Left lung (tissue), 10 donors: ENCODE measurements around the gene PTPRN2. TPM values are rescaled to one million over a fixed set of nuclear protein-coding genes. Genes with fewer than 3 reads are reported as not detected.
A peak's percentile ranks its signal among the peaks of the same experiment; 100 is the strongest.

Experiments
- ATAC-seq: fragments of 200-7000 bp; cut with Tn5 transposase; one replicate; pipeline ENCODE4 v1.9.1; 2020; ENCODE audit warnings: moderate library complexity
- DNase-seq, 4 donors: peaks; one replicate each; pipeline ENCODE4 v3.0.0-alpha.2; 2013 to 2020
- H3K27ac ChIP-seq, 2 donors: fragments of 200-600 bp; sonication (generic) in 1 of 2; one replicate each; pipeline versions ENCODE4 v1.5.0 to v1.8.0; 2020 to 2021
- H3K27me3 ChIP-seq, 2 donors: fragments of 200-600 bp; sonication (generic) in 1 of 2; one replicate each; pipeline versions ENCODE4 v1.5.0 to v1.8.0; 2020 to 2021
- H3K36me3 ChIP-seq, 2 donors: fragments of 200-600 bp; sonication (generic) in 1 of 2; one replicate each; pipeline versions ENCODE4 v1.5.0 to v1.8.0; 2020 to 2021
- H3K4me1 ChIP-seq, 2 donors: fragments of 200-600 bp; one replicate each; pipeline ENCODE4 v1.8.0; 2021
- H3K4me3 ChIP-seq, 2 donors: fragments of 200-600 bp; sonication (generic) in 1 of 2; one replicate each; pipeline versions ENCODE4 v1.5.0 to v1.8.0; 2020 to 2021; ENCODE audit warnings: mild to moderate bottlenecking in 1 of 2
- H3K9me3 ChIP-seq, 2 donors: fragments of 200-600 bp; sonication (generic) in 1 of 2; one replicate each; pipeline versions ENCODE4 v1.5.0 to v1.8.0; 2020 to 2021
- intact Hi-C, 2 donors: fragments of 100-400 bp; cut with DNase I; formaldehyde crosslinking; loops; one replicate each; pipeline versions ENCODE4 v1.11.2 to v1.14.2; 2022
- polyA plus RNA-seq, 6 donors: library from polyadenylated mRNA; unstranded; fragments of 120-200 nt; gene quantifications; one replicate each; pipeline ENCODE4 v1.2.1, GENCODE V29; 2013; ENCODE audit not compliant: insufficient read length in 6 of 6
- total RNA-seq, 2 donors: library from RNA; stranded (reverse); fragmentation: NEBNext Ultra II Directional; extraction: Animal tissue kit (Norgen Biotek cat#: 25700); gene quantifications; one replicate each; pipeline ENCODE4 v1.2.1, GENCODE V29; 2021
- TF ChIP-seq, protein P1 (sequence below), 2 donors: fragments of 200-600 bp; sonication (generic) in 1 of 2; IDR thresholded peaks; one replicate each; pipeline versions ENCODE4 v1.5.0 to v1.8.0; 2021; ENCODE audit warnings: antibody characterized with exemption in 2 of 2
- donor health status: DM: no; HTN: yes; CAD: no.
- donor health status: DM: no; HTN: no; CAD: no.

PTPRN2 gene
- total and polyA plus RNA-seq, 8 donors: 4.0 to 7.8 (median 6.8) TPM

DNA sequence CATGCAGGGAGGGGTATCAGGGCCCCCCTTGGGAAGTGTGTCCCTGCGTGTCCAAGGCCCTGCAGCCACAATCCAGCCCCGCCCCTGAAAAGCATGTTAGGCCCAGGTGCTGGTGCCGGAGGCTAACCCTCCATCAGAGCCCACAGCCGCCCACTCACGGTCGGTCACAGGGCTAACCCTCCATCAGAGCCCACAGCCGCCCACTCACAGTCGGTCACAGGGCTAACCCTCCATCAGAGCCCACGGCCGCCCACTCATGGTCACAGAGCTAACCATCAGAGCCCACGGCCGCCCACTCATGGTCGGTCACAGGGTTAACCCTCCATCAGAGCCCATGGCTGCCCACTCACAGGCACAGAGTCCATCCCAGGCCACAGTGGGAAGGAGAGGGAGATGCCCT lies 824.8 kb downstream of the PTPRN2 start:
- TF ChIP-seq, protein P1, sequence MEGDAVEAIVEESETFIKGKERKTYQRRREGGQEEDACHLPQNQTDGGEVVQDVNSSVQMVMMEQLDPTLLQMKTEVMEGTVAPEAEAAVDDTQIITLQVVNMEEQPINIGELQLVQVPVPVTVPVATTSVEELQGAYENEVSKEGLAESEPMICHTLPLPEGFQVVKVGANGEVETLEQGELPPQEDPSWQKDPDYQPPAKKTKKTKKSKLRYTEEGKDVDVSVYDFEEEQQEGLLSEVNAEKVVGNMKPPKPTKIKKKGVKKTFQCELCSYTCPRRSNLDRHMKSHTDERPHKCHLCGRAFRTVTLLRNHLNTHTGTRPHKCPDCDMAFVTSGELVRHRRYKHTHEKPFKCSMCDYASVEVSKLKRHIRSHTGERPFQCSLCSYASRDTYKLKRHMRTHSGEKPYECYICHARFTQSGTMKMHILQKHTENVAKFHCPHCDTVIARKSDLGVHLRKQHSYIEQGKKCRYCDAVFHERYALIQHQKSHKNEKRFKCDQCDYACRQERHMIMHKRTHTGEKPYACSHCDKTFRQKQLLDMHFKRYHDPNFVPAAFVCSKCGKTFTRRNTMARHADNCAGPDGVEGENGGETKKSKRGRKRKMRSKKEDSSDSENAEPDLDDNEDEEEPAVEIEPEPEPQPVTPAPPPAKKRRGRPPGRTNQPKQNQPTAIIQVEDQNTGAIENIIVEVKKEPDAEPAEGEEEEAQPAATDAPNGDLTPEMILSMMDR (IDR thresholded peaks at IDR 0.05): no peak
- intact Hi-C loops: no loop called here

DNA sequence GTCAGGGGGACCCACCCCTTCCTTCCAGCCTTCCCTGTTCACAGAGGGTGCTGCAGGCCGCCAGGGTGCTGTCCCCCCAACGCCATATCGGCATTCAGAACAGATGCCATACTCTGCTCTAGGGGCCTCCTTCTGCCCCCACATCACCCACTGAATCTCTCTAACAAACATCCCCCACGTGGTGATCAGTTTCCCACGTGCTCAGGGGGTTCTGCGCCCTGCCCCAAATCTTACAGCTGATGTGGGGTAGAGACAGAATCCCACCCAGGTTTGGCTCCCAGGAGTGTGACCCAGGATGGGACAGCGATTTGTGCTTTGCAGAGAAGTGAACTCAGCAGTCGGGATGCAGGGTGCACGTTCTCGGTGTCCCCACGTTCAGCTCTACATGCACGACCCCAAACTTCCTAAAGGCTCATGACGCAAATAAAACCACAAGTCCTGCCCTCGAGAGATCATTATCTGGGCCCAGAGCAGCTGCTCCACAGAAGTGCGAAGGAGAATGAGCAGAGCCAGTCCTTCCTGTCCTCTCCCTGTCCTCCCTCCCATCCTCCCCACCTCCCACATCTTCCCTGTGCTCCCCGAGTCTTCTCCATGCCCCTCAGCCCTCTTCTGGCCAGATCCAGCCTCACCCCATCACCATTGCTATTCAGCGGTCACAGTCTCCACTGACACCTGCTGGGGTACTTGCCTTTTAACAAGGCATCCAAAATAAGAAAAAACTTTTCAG lies 827.5 kb downstream of the PTPRN2 start:
- H3K4me1 ChIP-seq: no peaks in the 10 kb centered on the region
- no peak overlapping the region for H3K4me3 ChIP-seq
- H3K36me3 ChIP-seq: no peaks in the 10 kb centered on the region
- H3K27ac ChIP-seq: no peak overlapping the region
- TF ChIP-seq, protein P1 (IDR thresholded peaks at IDR 0.05): no peak
- ATAC-seq (no peak), DNase-seq (peak in 1 of 4 donors; percentile 33)
- intact Hi-C loops: no loop called here
- no peaks in the 10 kb centered on the region for H3K27me3 ChIP-seq
- peaks cover 0 to 16% of the 10 kb centered on the region in 2 donors for H3K9me3 ChIP-seq

More for the DNA sequence above, 824.8 kb downstream of the PTPRN2 start:
- Histone ChIP-seq H3K9me3 (peaks cover 0 to 16% of the 10 kb centered on the region in 2 donors), H3K4me1 (no peaks in the 10 kb centered on the region), H3K36me3 (no peaks in the 10 kb centered on the region), H3K27ac (no peak overlapping the region), H3K4me3 (no peak overlapping the region), H3K27me3 (peaks cover 0 to 14% of the 10 kb centered on the region in 2 donors)
- DNase-seq: no peak
- no peak for ATAC-seq

DNA sequence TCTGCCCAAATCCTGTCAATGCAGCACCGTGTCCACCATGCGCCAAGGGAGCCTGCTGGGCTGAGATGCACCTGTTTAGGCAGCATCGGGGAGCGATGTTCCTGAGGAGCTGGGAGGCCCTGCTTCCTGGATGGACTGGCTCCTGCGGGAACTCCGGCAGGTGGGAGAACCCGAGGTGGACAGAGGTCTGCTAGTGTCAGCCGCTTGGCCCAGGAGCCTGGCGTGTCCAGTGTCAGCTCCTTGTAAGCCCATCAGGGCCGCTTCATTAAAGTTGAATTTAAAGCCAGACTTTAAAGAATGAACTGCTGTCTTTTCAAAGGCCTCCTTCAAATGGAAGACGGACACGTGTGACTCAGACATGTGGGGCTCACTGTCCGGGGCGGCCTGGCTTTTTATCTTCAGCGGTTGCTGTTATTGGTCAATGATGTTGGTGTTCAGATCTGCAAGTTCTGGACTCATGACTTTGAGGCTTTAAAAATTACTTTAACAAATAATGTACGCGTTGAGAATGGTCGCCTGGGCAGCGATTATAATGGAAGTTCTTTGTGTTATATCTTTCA lies 828.3 kb downstream of the PTPRN2 start:
- DNase-seq (peak in 1 of 4 donors; percentile 79), ATAC-seq (no peak)
- Histone ChIP-seq H3K27ac (no peak overlapping the region), H3K4me3 (no peak overlapping the region), H3K36me3 (no peaks in the 10 kb centered on the region), H3K27me3 (no peaks in the 10 kb centered on the region), H3K9me3 (peaks cover 0 to 11% of the 10 kb centered on the region in 2 donors), H3K4me1 (no peaks in the 10 kb centered on the region)
- intact Hi-C loops: no loop called here
- TF ChIP-seq, protein P1 (IDR thresholded peaks at IDR 0.05): no peak

DNA sequence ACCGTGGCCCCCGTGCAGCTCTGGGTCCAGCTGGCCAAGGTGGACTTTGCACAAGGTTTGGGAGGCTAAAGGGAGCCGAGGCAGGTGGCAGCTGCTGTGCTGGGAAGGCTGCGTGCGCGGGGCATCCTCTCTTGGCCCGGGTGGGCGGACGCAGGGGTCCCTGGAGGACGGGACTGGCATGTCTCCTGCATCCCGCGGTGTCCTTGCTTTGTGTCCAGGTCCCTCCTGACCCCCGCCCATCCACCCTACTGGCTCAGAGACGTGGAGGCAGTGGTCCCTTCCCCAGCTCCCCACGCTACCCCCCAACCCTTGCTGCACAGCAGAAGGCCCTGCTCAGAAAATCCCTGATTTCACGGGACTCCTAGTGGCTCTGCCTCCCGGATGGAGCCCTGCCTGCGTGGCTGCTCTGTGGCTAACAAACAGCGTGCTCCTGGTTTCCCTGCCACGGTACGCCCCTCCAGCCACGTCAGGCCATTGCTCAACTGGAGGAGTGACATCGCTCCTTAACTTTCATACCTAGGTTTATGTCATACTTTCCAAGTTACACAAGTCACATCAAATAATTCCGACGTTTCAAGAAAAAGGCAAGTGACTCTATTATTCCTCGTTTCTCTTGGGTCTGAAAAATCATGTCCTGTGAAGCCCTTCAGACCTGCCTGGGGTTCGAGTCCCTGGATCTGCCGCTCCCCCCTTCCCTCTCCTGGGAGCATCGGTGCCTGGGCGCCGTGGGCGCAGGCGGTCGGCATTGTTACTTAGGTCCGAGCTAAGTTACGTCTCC lies 829.0 kb downstream of the PTPRN2 start:
- DNase-seq (peak in 1 of 4 donors; percentile 73), ATAC-seq (no peak)
- TF ChIP-seq, protein P1 (IDR thresholded peaks at IDR 0.05): no peak
- Histone ChIP-seq H3K4me3 (no peak overlapping the region), H3K36me3 (no peaks in the 10 kb centered on the region), H3K27me3 (no peaks in the 10 kb centered on the region), H3K27ac (no peak overlapping the region), H3K9me3 (peaks cover 0 to 6% of the 10 kb centered on the region in 2 donors), H3K4me1 (no peaks in the 10 kb centered on the region)
- intact Hi-C loops: no loop called here
